ENCODE data around the gene GGTA1. TPM values are rescaled to one million over a fixed set of nuclear protein-coding genes. Genes with fewer than 3 reads are reported as not detected.

Gene GGTA1
- total and polyA plus RNA-seq, 2 of the 8 experiments (the other 6 are each of a cell fraction or from before 2014, with no cell fraction given), result not detected

DNA sequence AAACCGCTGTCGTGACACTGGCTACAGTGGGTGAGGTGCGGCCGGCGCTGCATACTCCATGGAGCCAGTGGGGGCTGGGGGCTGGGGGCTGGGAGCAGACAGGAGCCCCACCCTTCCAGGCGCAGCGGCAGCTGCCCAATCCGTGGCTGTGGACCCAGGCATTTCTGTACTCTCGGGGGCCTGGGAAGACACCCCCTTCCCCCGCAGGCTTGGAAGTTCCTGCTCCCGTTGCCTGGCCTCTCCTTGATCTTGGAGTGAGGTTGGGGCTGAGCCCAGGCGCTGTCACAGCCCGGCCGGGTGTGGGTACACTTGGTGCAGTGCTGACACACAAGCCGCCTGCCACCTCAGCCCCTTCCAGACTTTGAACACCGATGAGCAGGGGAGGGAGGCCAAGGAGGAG, 27.7 kb upstream of the GGTA1 start:
- H3K79me1 ChIP-seq (ENCODE audit: low read depth, low read length), result no peaks in the 10 kb centered on the region
- H3K56ac ChIP-seq (replicated peaks; ENCODE audit: insufficient read length, low read depth, low read length), result no peak overlapping the region
- H3K4me2 ChIP-seq (ENCODE audit: insufficient read depth in 1 of 2, low read depth in 2 of 2, low read length in 2 of 2), result no peak overlapping the region
- ChIA-PET CTCF (ENCODE audit: partially characterized antibody) (interaction anchor here (0.9 kb wide), 1 partner anchor 36 kb away, joined by 3 read pairs; no protein-coding TSS in a partner anchor), POLR2A (ENCODE audit: partially characterized antibody) (no interaction called here)
- no peaks in the 10 kb centered on the region for H3K36me3 ChIP-seq (ENCODE audit: control insufficient read depth in 2 of 4, insufficient read depth in 4 of 4, low read length in 3 of 4)
- H2AK5ac ChIP-seq (ENCODE audit: low read depth, low read length), result no peak overlapping the region
- no peak overlapping the region for H4K91ac ChIP-seq (replicated peaks; ENCODE audit: insufficient read length, low read length)
- H2BK5ac ChIP-seq (ENCODE audit: low read depth, low read length), result no peak overlapping the region
- WGBS, 2 experiments (ENCODE audit: extremely low coverage in 1 of 2, insufficient coverage in 1 of 2, insufficient read length in 1 of 2, insufficient replicate concordance in 2 of 2, low coverage in 1 of 2, low lambda C conversion rate in 2 of 2, missing lambda C conversion rate in 1 of 2), result 92% methylated on average over 14 of the region's 16 CpGs; no CpG with 5 or more reads in 1 of the 2 experiments
- no peaks in the 10 kb centered on the region for H3K23me2 ChIP-seq (ENCODE audit: low read depth, low read length)
- no peak overlapping the region for H3K9ac ChIP-seq (replicated peaks in 1 of 4; ENCODE audit: extremely low read depth in 1 of 4, low read depth in 3 of 4, low read length in 3 of 4)
- no peak overlapping the region for H2BK12ac ChIP-seq (ENCODE audit: low read depth, low read length)
- no peak overlapping the region for H3K4me3 ChIP-seq (ENCODE audit: extremely low read depth in 1 of 4, insufficient read depth in 2 of 4, low read depth in 3 of 4, low read length in 4 of 4)
- FAIRE-seq (no peak), DNase-seq (ENCODE audit: low read depth in 1 of 2, low spot score in 2 of 2) (no peak)
- H3K4ac ChIP-seq (replicated peaks; ENCODE audit: insufficient read length, low read depth, low read length), result no peak overlapping the region
- no peak overlapping the region for H3K14ac ChIP-seq (ENCODE audit: insufficient read length)
- no peak overlapping the region for H2BK15ac ChIP-seq (ENCODE audit: low read length)
- no peaks in the 10 kb centered on the region for H3K27me3 ChIP-seq (replicated peaks in 1 of 4; ENCODE audit: control insufficient read depth in 3 of 4, extremely low read depth in 1 of 4, insufficient read depth in 3 of 4, low read length in 3 of 4)
- H4K5ac ChIP-seq (ENCODE audit: insufficient read length, low read depth, low read length), result no peak overlapping the region
- H4K20me1 ChIP-seq (replicated peaks in 1 of 2; ENCODE audit: control insufficient read depth in 1 of 2, insufficient read depth in 2 of 2, low read length in 2 of 2), result no peaks in the 10 kb centered on the region
- H2BK120ac ChIP-seq (replicated peaks; ENCODE audit: low read depth, low read length), result no peak overlapping the region
- H3K9me3 ChIP-seq (ENCODE audit: insufficient read depth in 2 of 2, low read depth in 1 of 2, low read length in 1 of 2), result peaks cover 3 to 7% of the 10 kb centered on the region in 2 experiments; a peak in 1 of 4 replicates
- no peak overlapping the region for H2AFZ ChIP-seq (ENCODE audit: low read length)
- no peaks in the 10 kb centered on the region for H3K79me2 ChIP-seq (ENCODE audit: control insufficient read depth in 1 of 2, insufficient read depth in 2 of 2, low read length in 2 of 2)
- no peak overlapping the region for H3K23ac ChIP-seq (ENCODE audit: insufficient read length)
- H3K27ac ChIP-seq (ENCODE audit: low read depth, low read length), result no peak overlapping the region
- H4K8ac ChIP-seq (ENCODE audit: extremely low read depth, insufficient read depth, low read length), result no peak overlapping the region; the same call in 1 of the 2 replicates
- no peak overlapping the region for H2BK20ac ChIP-seq (ENCODE audit: low read length)
- no peaks in the 10 kb centered on the region for H3K4me1 ChIP-seq (replicated peaks in 1 of 4; ENCODE audit: control insufficient read depth in 3 of 4, insufficient read depth in 4 of 4, low read length in 3 of 4)
- H3K18ac ChIP-seq (ENCODE audit: extremely low read depth, low read length), result no peak overlapping the region

All from H1 (cell line).